Skeletal muscle tissue (tissue), 4 donors: ENCODE data around the gene TIMM23. TPM values are rescaled to one million over a fixed set of nuclear protein-coding genes. Genes with fewer than 3 reads are reported as not detected.
"Not testable (repeated sequence)": the region's sequence is repeated elsewhere in the genome, so short reads cannot be mapped to it uniquely, and the experiment has no call there.

Experiments used
- H3K27ac ChIP-seq: one replicate; pipeline ENCODE4 v1.7.0; 2013; ENCODE audit warnings: mild to moderate bottlenecking, low read depth, low read length, inconsistent platforms
- H3K27me3 ChIP-seq, 3 donors: one replicate each; pipeline ENCODE4 v1.7.0; 2013; ENCODE audit warnings: low read length in 3 of 3; ENCODE audit not compliant: control insufficient read depth in 3 of 3, insufficient read depth in 3 of 3
- H3K36me3 ChIP-seq, 3 donors: one replicate each; pipeline ENCODE4 v1.7.0; 2013; ENCODE audit warnings: low read length in 3 of 3; ENCODE audit not compliant: control insufficient read depth in 3 of 3, insufficient read depth in 3 of 3
- H3K4me1 ChIP-seq, 3 donors: one replicate each; pipeline ENCODE4 v1.7.0; 2013; ENCODE audit warnings: low read length in 3 of 3, mild to moderate bottlenecking in 3 of 3; ENCODE audit not compliant: control insufficient read depth in 3 of 3, insufficient read depth in 3 of 3
- H3K4me3 ChIP-seq, 3 donors: one replicate each; pipeline ENCODE4 v1.7.0; 2013; ENCODE audit warnings: low read length in 3 of 3
- H3K9ac ChIP-seq, 3 donors: one replicate each; pipeline ENCODE4 v1.7.0; 2013; ENCODE audit warnings: low read length in 3 of 3, mild to moderate bottlenecking in 3 of 3, moderate library complexity in 2 of 3, low read depth in 1 of 3
- H3K9me3 ChIP-seq, 3 donors: one replicate each; pipeline ENCODE4 v1.7.0; 2013; ENCODE audit warnings: low read length in 3 of 3; ENCODE audit not compliant: control insufficient read depth in 3 of 3
- total RNA-seq: library from RNA; depleted of rRNA; stranded (reverse); fragments of >200 nt; gene quantifications from one replicate; pipeline ENCODE4 v1.2.3, GENCODE V29; 2014
- donor health status: Osteomylitis.

Gene TIMM23
- total RNA-seq, 1 donor from 2014 or later: 61.6 TPM

GRCh38 chr10:45984473-45984872 lies 12.2 kb downstream of the TIMM23 start:
- H3K27me3 ChIP-seq, H3K27ac ChIP-seq, H3K4me1 ChIP-seq, H3K4me3 ChIP-seq, H3K9ac ChIP-seq, H3K9me3 ChIP-seq: not testable (repeated sequence)
- peaks cover 8 to 15% (median 14%) of the 10 kb centered on the region in 3 donors for H3K36me3 ChIP-seq

GRCh38 chr10:45985590-45985989 lies 13.3 kb downstream of the TIMM23 start:
- not testable (repeated sequence) for H3K27me3 ChIP-seq, H3K4me1 ChIP-seq, H3K4me3 ChIP-seq, H3K9ac ChIP-seq, H3K27ac ChIP-seq, H3K9me3 ChIP-seq
- H3K36me3 ChIP-seq: peaks cover 8 to 17% (median 14%) of the 10 kb centered on the region in 3 donors

GRCh38 chr10:45997557-45997956 lies 25.3 kb downstream of the TIMM23 start:
- no peak overlapping the region for H3K9ac ChIP-seq
- no peak overlapping the region for H3K4me3 ChIP-seq
- no peak overlapping the region for H3K27ac ChIP-seq
- no peaks in the 10 kb centered on the region for H3K4me1 ChIP-seq
- H3K27me3 ChIP-seq: no peaks in the 10 kb centered on the region
- no peaks in the 10 kb centered on the region for H3K9me3 ChIP-seq
- H3K36me3 ChIP-seq: peaks cover 8 to 31% (median 20%) of the 10 kb centered on the region in 3 donors

- Histone ChIP-seq H3K27me3 (no peaks in the 10 kb centered on the region), H3K9me3 (no peaks in the 10 kb centered on the region), H3K27ac (no peak overlapping the region), H3K4me3 (no peak overlapping the region), H3K4me1 (no peaks in the 10 kb centered on the region), H3K36me3 (peaks cover 13 to 35% (median 23%) of the 10 kb centered on the region in 3 donors), H3K9ac (no peak overlapping the region)
These were observed 25.9 kb downstream of the TIMM23 start for GRCh38 chr10:45997994-45998763.

- not testable (repeated sequence) for H3K27ac ChIP-seq, H3K9me3 ChIP-seq
These were observed 27.7 kb downstream of the TIMM23 start for GRCh38 chr10:45999955-46000354.

GRCh38 chr10:46000538-46000937 lies 28.2 kb downstream of the TIMM23 start:
- Histone ChIP-seq H3K9ac (peak overlapping the region in 1 of 3 donors; percentile 24), H3K4me1 (no peaks in the 10 kb centered on the region), H3K36me3 (peaks cover 22 to 52% (median 42%) of the 10 kb centered on the region in 3 donors)

More at GRCh38 chr10:45999955-46000354, 27.7 kb downstream of the TIMM23 start:
- not testable (repeated sequence) for H3K4me1 ChIP-seq, H3K4me3 ChIP-seq, H3K27me3 ChIP-seq, H3K9ac ChIP-seq
- H3K36me3 ChIP-seq: peaks cover 21 to 46% (median 38%) of the 10 kb centered on the region in 3 donors

GRCh38 chr10:46001187-46001756 lies 29.0 kb downstream of the TIMM23 start:
- Histone ChIP-seq H3K9ac (peak overlapping the region in 1 of 3 donors; percentile 24), H3K27me3 (no peaks in the 10 kb centered on the region), H3K36me3 (peaks cover 22 to 57% (median 49%) of the 10 kb centered on the region in 3 donors), H3K4me3 (no peak overlapping the region), H3K27ac (no peak overlapping the region), H3K4me1 (no peaks in the 10 kb centered on the region), H3K9me3 (no peaks in the 10 kb centered on the region)

More at GRCh38 chr10:46000538-46000937, 28.2 kb downstream of the TIMM23 start:
- no peaks in the 10 kb centered on the region for H3K27me3 ChIP-seq
- H3K4me3 ChIP-seq: no peak overlapping the region
- no peak overlapping the region for H3K27ac ChIP-seq
- no peaks in the 10 kb centered on the region for H3K9me3 ChIP-seq

GRCh38 chr10:46002189-46002687 lies 29.9 kb downstream of the TIMM23 start:
- not testable (repeated sequence) for H3K9me3 ChIP-seq, H3K4me1 ChIP-seq, H3K9ac ChIP-seq, H3K4me3 ChIP-seq, H3K27me3 ChIP-seq, H3K27ac ChIP-seq
- peaks cover 28 to 66% (median 57%) of the 10 kb centered on the region in 3 donors for H3K36me3 ChIP-seq

GRCh38 chr10:46002916-46003693 lies 30.8 kb downstream of the TIMM23 start:
- Histone ChIP-seq H3K4me1 (no peaks in the 10 kb centered on the region), H3K27ac (no peak overlapping the region), H3K27me3 (no peaks in the 10 kb centered on the region), H3K9me3 (no peaks in the 10 kb centered on the region), H3K9ac (no peak overlapping the region), H3K4me3 (no peak overlapping the region), H3K36me3 (peaks cover 32 to 66% (median 64%) of the 10 kb centered on the region in 3 donors)
